NCI-H1436 treated with DMSO at 0.1 percent for 48 hours (cell line): ENCODE measurements around the gene ZNF678.

Experiments
- DNase-seq: peaks from one replicate; lab custom pipeline; 2025; lab: John Stamatoyannopoulos, UW

Gene ZNF678

GRCh38 chr1:227723474-227723873 is 160.1 kb downstream of the ZNF678 start:
- no peak for DNase-seq

GRCh38 chr1:227725046-227725445 is 161.7 kb downstream of the ZNF678 start:
- no peak for DNase-seq

- no peak for DNase-seq
Observed at GRCh38 chr1:227726318-227726717, 163.0 kb downstream of the ZNF678 start.
